GM12874 (cell line): ENCODE results near the gene GAB2.
A peak's percentile ranks its signal among the peaks of the same experiment; 100 is the strongest.

Experiments
- TF ChIP-seq, protein P1 (sequence below): IDR thresholded peaks from 2 replicates; pipeline ENCODE4 v1.5.1; 2011; ENCODE audit warnings: low read depth, mild to moderate bottlenecking, control low read depth, low read length, moderate library complexity; ENCODE audit not compliant: insufficient read depth

The GAB2 gene

DNA sequence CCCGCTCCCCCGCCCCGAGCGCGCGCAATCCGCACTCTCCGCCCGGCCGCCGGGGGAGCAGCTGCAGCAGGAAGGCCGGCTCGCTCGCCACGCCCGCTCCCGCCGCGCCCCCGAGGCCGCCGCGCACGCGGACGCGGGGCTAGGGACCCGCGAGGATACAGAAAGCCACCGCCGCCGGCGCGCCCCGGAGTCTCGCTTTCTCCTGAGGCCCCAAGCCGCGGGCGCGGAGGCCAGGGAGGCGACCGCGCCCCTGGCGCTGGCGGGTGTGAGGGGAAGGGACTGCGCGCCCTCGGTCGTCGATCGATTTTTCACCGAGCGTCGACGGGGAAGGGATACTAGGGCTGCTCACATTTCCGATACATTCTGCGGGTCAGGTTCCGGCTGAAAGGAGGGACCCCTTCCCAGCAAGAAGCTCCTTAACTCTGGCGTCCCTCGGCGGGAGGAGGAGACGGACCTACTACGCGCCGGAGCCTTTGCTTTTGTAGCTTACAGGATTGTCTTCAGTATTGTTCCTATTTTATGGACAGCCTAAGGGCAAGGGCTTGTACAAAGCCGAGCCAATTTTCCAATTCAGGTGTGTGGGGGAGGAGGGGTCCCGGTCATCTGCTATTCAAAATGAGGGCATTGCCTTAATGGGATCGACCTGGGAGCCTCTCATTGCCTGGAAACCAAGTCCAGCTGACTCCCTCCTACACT, 416 bp upstream of the GAB2 start:
- TF ChIP-seq, protein P1, sequence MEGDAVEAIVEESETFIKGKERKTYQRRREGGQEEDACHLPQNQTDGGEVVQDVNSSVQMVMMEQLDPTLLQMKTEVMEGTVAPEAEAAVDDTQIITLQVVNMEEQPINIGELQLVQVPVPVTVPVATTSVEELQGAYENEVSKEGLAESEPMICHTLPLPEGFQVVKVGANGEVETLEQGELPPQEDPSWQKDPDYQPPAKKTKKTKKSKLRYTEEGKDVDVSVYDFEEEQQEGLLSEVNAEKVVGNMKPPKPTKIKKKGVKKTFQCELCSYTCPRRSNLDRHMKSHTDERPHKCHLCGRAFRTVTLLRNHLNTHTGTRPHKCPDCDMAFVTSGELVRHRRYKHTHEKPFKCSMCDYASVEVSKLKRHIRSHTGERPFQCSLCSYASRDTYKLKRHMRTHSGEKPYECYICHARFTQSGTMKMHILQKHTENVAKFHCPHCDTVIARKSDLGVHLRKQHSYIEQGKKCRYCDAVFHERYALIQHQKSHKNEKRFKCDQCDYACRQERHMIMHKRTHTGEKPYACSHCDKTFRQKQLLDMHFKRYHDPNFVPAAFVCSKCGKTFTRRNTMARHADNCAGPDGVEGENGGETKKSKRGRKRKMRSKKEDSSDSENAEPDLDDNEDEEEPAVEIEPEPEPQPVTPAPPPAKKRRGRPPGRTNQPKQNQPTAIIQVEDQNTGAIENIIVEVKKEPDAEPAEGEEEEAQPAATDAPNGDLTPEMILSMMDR = 0 out of 2 replicates have a peak, but pooled peaks have one; percentile 8

DNA sequence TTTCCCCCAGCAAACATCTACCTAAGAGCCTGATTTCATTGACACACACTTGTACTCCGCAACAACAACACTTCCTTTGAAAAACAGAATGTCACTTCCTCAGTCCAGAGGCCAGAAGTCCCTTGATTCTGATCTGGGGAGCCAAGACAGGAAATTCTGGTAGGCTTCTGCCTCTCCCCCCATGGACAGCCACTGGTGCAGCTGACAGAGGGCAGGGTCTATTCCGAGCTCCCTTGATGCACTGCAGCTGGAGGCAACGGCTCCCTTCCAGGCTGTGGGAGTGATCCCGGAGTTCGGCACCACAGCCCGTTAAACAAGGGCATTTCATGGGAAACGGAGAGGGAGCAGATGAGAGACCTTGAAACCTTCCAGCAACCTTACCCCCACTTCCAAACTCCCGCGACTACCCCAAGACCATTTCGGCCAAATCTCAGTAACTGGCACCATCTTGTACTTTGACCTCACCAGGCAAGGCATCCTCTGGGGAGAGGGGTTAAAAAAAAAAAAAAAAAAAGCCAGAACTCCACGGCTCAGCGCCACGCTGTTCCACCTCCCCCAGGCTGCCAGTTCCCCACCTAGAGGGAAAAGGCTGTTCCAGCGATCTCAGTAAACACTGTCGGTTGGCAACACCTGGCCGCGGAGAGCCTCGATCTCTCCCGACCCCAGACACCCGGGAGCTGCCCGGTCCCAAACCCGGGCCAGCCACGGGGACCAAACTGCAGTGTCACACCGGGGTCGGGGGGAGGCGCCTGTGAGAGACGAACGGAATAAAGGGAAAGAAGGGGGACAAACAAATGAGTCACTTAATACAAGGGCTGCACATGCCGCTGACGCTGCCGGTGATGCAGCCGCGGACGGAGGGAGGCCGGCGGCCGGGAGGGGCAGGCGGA, 1.1 kb downstream of the GAB2 start:
- TF ChIP-seq, protein P1 = peak; percentile 75

DNA sequence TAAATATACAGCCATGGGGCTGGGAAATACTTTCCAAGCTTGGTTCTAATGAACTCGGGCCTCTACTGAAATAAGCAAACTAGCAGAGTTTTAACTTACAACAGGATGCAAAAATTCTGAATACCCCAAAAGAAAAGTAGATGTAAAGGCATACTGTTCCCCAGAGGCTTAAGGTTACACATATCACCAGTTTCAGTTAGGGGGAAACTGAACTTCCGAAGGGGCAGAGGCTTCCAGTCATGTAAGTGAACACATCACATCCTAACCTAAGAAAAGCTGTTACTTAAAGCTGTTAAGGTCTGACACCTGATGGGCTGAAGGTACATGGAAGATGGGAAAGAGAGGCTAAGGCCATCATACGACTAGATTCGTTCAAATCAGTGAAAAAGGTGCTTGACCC, 2.3 kb downstream of the GAB2 start:
- TF ChIP-seq, protein P1 = no peak

GRCh38 chr11:78414321-78415051, 3.1 kb downstream of the GAB2 start:
- TF ChIP-seq, protein P1 = peak; percentile 16; the same call in 1 of the 2 replicates

DNA sequence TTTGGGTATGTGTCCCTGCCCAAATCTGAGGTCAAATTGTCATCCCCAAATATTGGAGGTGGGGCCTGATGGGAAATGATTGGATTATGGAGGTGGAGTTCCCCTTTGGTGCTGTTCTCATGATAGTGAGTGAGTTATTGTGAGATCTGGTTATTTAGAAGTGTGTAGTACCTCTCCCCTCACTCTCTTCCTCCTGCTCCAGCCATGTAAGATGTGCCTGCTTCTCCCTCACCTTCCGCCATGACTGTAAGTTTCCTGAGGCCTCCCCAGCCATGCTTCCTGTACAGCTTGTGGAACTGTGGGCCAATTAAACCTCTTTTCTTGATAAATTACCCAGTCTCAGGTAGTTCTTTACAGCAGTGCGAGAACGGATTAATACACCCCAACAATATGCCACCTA, 9.0 kb downstream of the GAB2 start:
- TF ChIP-seq, protein P1 = no peak

DNA sequence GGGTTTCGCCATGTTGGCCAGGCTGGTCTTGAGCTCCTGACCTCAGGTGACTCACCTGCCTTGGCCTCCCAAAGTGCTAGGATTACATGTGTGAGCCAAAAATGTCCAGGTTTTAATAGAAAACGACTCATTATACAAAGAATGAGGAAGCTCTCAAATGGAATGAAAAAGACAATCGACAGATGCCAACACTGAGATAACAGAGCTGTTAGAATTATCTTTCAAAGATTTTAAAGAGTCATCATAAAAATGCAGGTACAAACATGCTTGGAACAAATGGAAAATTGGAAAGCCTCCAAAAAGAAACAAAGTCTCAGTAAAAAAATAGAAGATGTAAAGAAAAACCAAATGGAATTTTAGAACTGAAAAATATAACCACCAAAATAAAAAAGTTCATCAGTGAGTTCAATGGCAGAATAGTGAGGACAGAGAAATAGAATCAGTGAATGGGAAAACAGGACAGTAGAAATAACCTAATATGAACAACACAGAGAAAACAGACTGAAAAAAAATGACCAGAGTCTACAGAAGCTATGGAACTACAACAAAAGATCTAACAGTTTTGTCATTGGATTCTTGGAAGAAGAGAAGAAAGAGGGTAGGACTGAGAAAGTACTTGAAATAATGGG, 10.9 kb downstream of the GAB2 start:
- TF ChIP-seq, protein P1 = no peak
